Epithelial cell of prostate (primary cell): ENCODE data around the gene ADGRG3.
"Not testable (repeated sequence)": the region's sequence is repeated elsewhere in the genome, so short reads cannot be mapped to it uniquely, and the experiment has no call there.

Experiments
- DNase-seq: peaks from one replicate; pipeline ENCODE4 v3.0.0-alpha.2; 2011; ENCODE audit warnings: low read depth, low spot score
- H3K27ac ChIP-seq: fragments of 450-650 bp; 2 replicates; pipeline ENCODE4 v1.5.1; 2017; ENCODE audit warnings: mild to moderate bottlenecking

ADGRG3 gene

DNA sequence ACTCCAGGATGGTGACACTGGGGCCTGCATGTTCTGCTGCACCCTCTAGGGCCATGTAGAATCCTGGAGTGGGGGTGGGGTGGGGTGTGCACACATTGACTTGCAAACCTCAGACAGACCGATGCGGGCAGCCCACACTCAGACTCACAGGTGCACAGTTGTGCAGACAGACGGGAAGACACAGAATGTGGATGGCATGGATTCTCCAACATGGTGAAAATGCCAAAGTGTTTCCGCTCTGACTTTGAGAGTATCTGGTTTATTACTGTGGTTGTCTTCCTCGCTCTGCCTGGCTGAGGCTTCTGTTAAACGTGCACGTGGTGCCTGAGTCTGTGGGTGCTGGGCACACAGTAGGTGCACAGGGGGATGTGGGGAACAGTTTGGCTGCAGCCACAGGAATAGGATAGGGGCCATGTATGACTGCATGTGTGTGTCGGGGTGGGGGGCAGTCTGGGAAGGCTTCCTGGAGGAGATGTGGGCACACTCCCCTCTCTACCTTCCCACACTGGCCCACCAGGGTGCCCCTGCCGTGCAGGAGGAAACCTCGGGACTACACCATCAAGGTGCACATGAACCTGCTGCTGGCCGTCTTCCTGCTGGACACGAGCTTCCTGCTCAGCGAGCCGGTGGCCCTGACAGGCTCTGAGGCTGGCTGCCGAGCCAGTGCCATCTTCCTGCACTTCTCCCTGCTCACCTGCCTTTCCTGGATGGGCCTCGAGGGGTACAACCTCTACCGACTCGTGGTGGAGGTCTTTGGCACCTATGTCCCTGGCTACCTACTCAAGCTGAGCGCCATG, 9.0 kb upstream of the ADGRG3 start:
- no peak overlapping the region for H3K27ac ChIP-seq
- no peak for DNase-seq

DNA sequence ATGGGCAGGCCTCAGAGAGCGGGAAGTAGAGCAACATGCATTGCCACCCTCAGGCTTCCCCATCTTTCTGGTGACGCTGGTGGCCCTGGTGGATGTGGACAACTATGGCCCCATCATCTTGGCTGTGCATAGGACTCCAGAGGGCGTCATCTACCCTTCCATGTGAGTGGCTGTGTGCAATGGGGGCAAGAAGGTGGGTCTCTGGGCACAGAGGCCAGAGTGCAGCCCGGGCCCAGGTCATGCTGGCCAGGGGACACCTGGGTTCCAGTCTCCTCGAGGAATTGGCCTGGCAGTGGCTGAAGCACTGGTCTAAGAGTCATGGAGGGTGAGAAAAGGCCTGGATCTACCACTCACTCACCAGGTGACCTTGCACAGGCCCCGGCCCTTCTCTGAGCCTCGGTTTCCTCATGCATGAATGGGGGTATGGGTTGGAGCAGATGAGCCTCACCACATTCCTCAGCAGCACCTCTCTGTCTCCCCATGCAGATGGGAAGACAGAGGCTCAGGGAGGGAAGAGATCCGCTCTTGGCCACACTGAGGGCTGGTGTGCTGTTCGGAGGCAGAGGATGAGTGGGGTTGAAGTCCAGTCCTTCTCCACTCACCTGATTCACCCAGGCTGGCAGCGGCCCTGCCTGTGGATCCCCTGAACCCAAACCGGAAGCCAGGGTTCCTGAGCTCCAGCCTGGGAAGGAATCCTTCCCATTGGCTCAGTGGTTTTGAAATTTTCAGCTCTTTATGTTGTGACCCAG, 7.2 kb upstream of the ADGRG3 start:
- H3K27ac ChIP-seq = no peak overlapping the region
- DNase-seq = no peak

GRCh38 chr16:57661510-57661909, 6.6 kb upstream of the ADGRG3 start:
- DNase-seq = no peak
- H3K27ac ChIP-seq = no peak overlapping the region

- no peak overlapping the region for H3K27ac ChIP-seq
- no peak for DNase-seq
These were observed 5.9 kb upstream of the ADGRG3 start for GRCh38 chr16:57661936-57662906.

GRCh38 chr16:57663436-57663835, 4.7 kb upstream of the ADGRG3 start:
- no peak overlapping the region for H3K27ac ChIP-seq
- no peak for DNase-seq

DNA sequence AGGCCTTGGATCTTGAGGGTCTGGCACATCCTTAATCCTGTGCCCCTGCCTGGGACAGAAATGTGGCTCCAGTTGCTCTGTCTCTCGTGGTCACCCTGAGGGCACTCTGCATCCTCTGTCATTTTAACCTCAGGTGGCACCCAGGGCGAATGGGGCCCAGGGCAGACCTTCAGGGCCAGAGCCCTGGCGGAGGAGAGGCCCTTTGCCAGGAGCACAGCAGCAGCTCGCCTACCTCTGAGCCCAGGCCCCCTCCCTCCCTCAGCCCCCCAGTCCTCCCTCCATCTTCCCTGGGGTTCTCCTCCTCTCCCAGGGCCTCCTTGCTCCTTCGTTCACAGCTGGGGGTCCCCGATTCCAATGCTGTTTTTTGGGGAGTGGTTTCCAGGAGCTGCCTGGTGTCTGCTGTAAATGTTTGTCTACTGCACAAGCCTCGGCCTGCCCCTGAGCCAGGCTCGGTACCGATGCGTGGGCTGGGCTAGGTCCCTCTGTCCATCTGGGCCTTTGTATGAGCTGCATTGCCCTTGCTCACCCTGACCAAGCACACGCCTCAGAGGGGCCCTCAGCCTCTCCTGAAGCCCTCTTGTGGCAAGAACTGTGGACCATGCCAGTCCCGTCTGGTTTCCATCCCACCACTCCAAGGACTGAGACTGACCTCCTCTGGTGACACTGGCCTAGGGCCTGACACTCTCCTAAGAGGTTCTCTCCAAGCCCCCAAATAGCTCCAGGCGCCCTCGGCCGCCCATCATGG, 4.0 kb upstream of the ADGRG3 start:
- no peak overlapping the region for H3K27ac ChIP-seq
- no peak for DNase-seq

DNA sequence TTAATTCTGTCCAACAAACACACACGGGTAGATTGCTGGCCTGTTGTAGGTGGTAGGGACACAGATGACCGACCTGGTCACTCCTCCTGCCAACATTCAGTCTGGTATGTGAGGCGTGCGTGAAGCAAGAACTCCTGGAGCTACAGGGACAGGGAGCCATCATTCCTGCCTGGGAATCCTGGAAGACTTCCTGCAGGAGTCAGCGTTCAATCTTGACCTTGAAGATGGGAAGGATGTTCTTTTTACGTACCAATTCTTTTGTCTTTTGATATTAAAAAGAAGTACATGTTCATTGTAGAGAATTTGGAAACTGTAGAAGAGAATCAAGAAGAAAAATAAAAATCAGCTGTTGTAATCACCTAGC, 3.5 kb upstream of the ADGRG3 start:
- DNase-seq = no peak
- no peak overlapping the region for H3K27ac ChIP-seq

DNA sequence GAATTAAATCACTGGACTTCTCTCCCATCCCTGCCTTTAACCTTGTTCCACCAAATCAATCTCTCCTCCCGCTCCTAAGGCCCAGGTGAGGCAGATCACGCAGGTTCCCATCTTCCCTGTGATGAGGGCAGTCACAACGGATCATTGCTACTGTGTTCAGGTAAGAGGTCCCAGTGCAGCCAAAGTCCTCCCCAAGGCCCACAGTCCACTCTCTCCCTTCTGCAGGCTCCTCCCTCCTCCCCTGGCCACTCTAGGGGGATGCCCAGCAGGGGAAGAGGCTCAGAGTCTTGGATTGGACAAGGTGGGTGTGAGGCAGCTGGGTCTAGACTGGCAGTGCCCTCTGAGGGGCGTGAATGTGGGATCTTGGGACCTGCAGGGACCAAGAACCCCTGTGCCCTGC, 2.6 kb upstream of the ADGRG3 start:
- DNase-seq = no peak
- H3K27ac ChIP-seq = no peak overlapping the region

- H3K27ac ChIP-seq = no peak overlapping the region
- DNase-seq = no peak
These were observed 1.6 kb upstream of the ADGRG3 start for GRCh38 chr16:57666353-57667047.

- H3K27ac ChIP-seq = no peak overlapping the region
These were observed 1.0 kb upstream of the ADGRG3 start for GRCh38 chr16:57667048-57667525.

DNA sequence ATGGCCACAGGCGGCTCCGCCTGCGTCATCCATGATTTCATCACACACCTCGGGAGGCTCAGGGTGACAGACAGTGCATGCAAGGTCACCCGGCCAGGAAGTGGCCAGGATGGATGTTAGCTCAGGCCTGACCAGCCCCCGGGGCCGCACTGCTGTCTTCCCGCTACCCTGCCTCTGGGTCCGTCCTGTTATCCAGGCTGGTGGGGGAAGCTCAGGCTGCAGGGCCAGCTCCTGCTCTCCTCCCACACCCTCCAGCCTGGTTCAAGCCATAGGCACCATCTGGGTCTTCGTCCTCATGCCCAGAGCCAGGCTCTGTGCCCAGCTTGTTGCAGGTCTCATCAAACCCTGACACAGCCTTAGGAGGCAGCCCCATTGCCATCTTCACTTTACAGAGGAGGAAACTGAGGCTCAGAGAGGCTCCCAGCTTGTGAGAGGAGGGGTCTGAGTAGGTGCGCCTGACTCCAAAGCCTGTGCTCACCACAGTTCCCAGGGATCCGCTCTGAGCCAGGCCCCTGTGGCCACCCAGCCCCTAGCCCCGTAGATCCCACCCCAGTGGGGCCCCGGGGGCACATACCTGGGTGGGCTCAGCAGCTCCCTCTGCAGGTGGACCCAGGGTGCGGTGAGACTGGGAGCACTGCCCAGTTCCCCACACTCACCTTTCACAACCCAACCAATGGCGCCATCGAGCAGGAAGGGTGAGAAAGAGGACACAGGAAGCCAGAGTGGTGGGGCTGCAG, 412 bp upstream of the ADGRG3 start:
- H3K27ac ChIP-seq = no peak overlapping the region
- DNase-seq = no peak

More at GRCh38 chr16:57667048-57667525, 1.0 kb upstream of the ADGRG3 start:
- DNase-seq = no peak

DNA sequence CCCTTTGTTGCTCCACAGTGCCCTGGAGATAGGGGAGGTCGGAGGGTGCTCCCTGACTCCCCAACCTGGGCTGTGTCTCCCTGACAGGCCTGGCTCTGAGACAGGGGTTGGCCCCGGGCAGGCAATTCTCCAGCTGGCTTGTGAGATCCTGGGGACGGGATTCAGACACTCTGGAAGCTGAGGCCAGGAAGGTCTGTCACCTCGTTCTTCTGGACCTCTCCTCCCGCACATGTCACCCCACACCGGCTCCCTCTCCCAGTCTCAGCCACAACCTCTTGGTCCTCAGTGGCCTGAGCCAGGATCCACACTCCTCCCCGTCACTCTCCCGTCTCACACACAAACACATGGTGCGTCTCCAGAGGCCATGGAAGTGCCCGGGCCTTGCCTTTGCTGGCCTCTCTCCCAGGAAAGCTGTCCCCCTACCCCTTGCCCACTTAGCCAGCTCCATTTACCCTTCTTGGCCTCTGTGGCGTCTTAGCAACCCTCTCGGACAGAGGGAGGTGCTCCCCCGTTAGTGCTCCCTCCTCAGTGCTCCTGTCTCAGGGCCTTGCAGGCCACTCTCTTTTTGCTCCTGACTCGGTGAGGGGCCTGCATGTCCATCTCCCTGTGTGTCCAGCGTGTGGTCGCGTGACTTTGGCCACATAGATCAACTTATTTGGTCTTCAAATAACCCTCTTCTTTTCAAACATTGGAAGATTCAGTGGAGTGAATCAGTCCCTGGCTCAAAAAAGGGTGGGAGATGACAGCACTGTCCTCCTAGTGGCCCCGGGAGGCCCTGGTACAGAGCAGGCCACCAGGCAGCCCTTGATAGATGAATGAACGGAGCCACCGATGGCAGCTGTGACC, 747 bp downstream of the ADGRG3 start:
- no peak overlapping the region for H3K27ac ChIP-seq
- no peak for DNase-seq

GRCh38 chr16:57669476-57670162, 1.5 kb downstream of the ADGRG3 start:
- H3K27ac ChIP-seq = no peak overlapping the region

GRCh38 chr16:57670196-57670595, 2.1 kb downstream of the ADGRG3 start:
- no peak overlapping the region for H3K27ac ChIP-seq
- no peak for DNase-seq

More at GRCh38 chr16:57669476-57670162, 1.5 kb downstream of the ADGRG3 start:
- DNase-seq = no peak

GRCh38 chr16:57671451-57671850, 3.3 kb downstream of the ADGRG3 start:
- not testable (repeated sequence) for DNase-seq, H3K27ac ChIP-seq

DNA sequence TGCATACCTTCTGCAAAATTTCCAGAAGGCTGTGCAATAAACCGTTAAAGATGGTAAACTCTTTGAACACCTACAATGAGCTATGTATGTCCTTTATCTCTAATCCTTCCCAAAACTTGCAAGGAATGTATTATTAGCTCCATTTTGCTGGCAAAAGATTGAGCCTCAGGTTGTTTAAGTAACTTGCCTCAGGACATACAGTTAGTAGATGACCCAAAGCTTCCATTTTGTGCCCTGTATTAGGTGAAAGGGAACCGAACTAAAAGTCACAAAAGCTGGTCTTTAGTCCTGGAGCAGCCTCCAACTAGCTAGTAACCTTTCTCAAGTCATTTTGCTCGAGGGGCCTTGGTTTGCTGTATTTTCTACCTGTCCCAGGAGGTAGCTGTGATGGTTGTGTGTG, 4.3 kb downstream of the ADGRG3 start:
- no peak for DNase-seq
- H3K27ac ChIP-seq = no peak overlapping the region

- no peak overlapping the region for H3K27ac ChIP-seq
- no peak for DNase-seq
These were observed 4.7 kb downstream of the ADGRG3 start for GRCh38 chr16:57672824-57673223.
